ENCODE data around the gene FUS.

FUS gene

DNA sequence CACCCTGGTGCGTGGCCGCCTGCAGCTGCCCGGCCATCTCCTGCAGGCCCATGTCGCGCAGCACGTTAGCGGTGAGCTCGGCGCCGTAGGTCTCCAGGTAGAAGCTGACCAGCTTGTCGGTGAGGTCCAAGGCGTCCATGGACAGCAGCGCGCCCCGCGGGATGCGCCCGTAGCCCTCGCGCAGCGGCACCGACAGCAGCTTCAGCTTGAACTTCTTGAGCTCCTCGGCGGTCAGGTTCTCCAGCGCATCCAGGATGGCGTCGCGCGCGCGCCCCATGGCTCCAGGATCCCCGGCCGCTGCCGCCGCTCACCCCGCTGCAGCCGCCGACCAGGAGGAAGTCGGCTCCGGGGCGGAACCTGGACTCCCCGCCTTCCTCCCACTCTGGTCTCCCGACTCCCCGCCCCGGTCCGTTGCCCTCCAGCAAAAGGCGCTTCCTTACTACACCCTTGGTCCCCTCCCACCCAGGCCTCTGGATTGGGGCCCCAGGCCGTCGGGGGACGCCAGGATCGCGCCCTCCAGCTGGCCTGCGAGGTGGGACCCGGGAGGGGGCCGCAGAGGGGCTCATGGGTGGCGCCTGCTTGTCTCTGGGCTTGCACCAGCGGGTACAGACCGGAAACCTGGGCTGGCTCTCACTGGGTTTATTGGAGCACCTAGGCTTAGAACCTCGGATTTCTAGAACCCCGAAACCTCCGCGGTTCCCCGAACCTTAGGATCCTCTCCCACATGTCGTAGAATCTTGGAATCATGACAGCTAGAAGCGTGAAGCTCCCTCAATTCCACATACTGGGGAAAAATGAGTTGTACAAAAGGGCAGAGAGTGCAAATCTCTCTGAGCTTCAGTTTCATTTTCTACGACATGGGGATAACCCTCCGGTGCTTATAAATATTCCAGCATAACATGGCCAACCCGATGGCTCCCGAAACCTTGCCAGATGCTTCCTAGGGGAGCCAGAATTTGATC lies 22.8 kb downstream of the FUS start, which contains the start of gene PYCARD:
PYCARD (minus strand) TSS at position 347 of the 962 bp plus-strand sequence; CDS start at position 277, 70 bp downstream.
- no peak for DNase-seq (ENCODE audit: low read depth in 2 of 2)

DNA sequence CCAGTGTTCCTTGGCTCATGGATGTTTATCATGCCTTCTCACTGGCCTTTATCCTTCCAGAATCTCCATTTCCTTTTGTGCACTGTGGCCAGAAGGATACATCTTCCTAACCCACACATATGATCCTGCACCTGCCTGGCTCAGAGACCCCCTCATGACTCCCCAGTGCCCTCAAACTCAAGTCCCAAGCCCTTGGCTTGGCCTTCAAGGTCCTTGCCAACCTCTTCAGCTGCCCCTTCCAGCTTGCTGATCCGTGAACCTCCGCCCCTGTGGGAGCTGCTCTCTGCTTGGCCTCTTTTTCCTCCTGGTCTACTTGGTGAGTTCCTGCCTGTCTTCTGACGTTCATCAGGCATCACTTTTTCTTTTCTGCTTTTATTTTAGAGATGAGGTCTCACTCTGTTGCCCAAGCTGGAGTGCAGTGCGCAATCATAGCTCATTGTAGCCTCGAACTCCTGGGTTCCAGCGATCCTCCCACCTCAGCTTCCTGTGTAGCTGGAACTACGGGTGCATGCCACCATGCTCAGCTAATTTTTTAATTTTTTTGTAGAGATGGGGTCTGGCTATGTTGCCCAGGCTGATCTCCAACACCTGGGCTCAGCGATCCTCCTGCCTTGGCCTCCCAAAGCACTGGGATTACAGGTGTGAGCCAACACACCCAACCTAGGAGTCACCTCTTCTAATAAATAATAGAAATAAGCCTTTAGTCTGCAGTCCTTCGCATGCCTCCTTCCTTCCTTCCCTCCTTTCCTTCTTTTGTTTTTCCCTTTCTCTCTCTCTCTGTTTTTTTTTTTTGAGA lies 25.1 kb downstream of the FUS start:
- no peak for DNase-seq (ENCODE audit: low read depth in 2 of 2)

- no peak for DNase-seq (ENCODE audit: low read depth in 2 of 2)
Observed at GRCh38 chr16:31206776-31207175, 26.8 kb downstream of the FUS start.

GRCh38 chr16:31213342-31213741 lies 33.4 kb downstream of the FUS start:
- DNase-seq (ENCODE audit: low read depth in 2 of 2) = no peak

- no peak for DNase-seq (ENCODE audit: low read depth in 2 of 2)
Observed at GRCh38 chr16:31213877-31214707, 34.2 kb downstream of the FUS start, which contains the start of gene TRIM72. Gene TRIM72, plus strand, starts transcription at chr16:31214119. Its CDS starts 620 bp downstream, at chr16:31214739.

DNA sequence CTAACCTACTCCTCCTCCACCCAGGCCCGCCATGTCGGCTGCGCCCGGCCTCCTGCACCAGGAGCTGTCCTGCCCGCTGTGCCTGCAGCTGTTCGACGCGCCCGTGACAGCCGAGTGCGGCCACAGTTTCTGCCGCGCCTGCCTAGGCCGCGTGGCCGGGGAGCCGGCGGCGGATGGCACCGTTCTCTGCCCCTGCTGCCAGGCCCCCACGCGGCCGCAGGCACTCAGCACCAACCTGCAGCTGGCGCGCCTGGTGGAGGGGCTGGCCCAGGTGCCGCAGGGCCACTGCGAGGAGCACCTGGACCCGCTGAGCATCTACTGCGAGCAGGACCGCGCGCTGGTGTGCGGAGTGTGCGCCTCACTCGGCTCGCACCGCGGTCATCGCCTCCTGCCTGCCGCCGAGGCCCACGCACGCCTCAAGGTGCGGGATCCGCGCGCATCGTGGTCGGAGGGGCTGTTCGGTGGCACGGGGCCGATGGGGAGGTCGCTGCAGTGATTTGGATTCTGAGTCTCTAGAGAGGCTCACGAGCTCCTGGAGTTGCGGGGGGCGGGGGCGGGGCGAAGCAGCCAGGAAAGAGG lies 34.9 kb downstream of the FUS start:
- DNase-seq (ENCODE audit: low read depth in 2 of 2) = no peak

- no peak for DNase-seq (ENCODE audit: low read depth in 2 of 2)
Observed at GRCh38 chr16:31215287-31216162, 35.6 kb downstream of the FUS start.

DNA sequence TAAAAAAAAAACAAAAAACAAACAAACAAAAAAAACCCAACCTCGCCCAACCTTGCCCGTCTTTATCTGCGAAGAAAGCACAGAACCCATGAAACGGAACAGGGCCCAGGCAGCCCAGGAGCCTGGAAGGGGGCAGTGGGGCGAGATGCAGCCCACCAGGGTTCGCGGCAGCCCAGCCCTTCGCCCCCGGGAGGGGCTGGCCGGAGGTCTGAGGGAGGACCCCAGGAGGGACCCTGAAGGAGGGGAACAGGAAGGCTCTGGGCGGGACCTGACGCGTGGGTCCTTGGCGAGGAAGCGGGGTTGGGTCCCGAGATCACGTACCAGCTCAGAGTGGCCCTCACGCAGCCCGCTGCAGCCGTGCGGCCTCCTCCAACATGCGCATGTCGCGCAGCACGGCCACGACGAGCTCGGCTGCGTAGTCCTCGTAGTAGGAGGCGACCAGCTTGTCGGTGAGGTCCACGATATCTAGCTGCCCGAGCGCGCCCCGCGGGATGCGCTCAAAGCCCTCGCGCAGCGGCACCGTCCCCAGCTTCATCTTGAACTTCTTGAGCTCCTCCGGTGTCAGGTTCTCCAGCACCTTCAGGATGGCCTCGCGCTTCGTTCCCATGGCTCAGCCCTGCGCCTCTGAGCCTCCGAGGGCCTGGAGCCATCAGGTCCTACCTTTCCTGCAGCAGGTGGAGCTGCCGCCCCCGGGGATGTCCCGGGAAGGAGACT lies 36.6 kb downstream of the FUS start, which contains the start of gene PYDC1:
PYDC1 (minus strand) TSS at position 714 of the 714 bp plus-strand sequence; CDS start at position 607, 107 bp downstream.
- no peak for DNase-seq (ENCODE audit: low read depth in 2 of 2)

DNA sequence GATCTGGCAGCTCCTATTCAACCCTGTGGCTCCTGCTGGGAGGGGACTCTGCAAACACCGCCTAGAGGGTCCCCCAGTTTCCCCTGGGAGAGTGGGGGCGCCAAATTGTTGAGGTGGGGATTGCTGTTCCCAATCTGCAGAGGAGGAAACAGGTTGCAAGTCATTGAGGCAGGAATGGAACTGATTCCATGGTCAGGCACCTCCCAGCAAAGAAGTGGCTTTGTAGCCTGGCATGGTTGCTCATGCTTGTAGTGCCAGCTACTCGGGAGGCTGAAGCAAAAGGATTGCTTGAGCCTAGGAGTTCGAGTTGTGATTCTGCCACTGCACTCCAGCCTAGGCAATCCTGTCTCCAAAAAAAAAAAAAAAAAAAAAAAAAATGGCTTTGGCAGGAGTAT lies 37.2 kb downstream of the FUS start:
- DNase-seq (ENCODE audit: low read depth in 2 of 2) = no peak

GRCh38 chr16:31219154-31219741 lies 39.3 kb downstream of the FUS start:
- no peak for DNase-seq (ENCODE audit: low read depth in 2 of 2)

DNA sequence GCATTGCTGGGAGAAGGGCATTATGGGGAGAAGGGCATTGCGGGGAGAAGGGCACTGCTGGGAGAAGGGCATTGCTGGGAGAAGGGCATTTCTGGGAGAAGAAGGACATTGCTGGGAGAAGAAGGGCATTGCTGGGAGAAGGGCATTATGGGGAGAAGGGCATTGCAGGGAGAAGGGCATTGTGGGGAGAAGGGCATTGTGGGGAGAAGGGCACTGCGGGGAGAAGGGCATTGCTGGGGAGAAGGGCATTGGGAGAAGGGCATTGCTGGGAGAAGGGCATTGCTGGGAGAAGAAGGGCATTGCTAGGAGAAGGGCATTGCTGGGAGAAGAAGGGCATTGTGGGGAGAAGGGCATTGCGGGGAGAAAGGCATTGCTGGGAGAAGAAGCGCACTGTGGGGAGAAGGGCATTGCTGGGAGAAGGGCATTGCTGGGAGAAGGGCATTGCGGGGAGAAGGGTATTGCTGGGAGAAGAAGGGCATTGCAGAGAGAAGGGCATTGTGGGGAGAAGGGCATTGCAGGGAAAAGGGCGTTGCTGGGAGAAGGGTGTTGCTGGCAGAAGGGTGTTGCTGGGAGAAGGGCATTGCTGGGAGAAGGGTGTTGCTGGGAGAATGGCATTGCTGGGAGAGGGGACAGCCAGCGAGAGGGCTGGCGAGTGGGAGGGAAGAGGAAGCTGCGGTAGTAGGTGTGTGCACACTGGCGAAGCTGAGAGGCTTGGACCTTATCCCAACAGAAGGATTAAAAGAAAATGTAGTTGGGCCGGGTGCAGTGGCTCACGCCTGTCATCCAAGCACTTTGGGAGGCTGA lies 41.6 kb downstream of the FUS start:
- DNase-seq (ENCODE audit: low read depth in 2 of 2) = no peak

GRCh38 chr16:31223044-31223443 lies 43.1 kb downstream of the FUS start:
- no peak for DNase-seq (ENCODE audit: low read depth in 2 of 2)

DNA sequence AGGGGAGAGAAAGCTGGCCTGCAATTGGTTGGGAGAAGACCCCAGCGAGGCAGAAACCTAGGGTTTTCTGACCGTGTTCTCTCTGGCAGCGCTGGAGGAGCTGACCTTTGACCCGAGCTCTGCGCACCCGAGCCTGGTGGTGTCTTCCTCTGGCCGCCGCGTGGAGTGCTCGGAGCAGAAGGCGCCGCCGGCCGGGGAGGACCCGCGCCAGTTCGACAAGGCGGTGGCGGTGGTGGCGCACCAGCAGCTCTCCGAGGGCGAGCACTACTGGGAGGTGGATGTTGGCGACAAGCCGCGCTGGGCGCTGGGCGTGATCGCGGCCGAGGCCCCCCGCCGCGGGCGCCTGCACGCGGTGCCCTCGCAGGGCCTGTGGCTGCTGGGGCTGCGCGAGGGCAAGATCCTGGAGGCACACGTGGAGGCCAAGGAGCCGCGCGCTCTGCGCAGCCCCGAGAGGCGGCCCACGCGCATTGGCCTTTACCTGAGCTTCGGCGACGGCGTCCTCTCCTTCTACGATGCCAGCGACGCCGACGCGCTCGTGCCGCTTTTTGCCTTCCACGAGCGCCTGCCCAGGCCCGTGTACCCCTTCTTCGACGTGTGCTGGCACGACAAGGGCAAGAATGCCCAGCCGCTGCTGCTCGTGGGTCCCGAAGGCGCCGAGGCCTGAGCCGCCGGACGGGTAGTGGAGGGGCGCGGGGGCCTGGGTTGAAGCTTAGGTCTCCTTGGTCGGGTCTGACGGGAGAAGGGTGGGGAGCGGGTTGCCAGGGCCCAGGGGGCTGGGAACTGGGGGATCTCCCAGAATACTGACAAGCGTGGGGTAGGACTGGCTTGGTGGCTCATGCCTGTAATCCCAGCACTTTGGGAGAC lies 44.4 kb downstream of the FUS start:
- no peak for DNase-seq (ENCODE audit: low read depth in 2 of 2)

DNA sequence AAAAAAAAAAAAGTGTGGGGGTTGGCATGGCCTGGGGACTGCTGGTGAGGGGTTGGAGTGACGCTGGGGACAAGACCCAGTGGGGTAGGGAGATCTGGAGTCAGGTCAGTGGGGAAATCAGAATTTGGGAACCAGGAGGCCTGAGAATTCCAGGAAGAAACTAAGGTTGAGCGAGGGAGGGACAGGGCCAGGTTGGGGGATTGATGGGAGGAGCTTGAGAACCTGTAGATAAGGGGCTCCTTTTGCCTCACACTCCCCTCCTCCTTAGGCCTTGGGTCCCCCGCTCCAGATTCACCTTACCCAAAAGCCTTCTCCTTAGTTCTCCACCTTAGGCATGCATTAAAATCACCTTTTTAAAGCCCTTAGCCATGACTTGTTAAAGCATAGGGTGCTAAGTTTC lies 45.3 kb downstream of the FUS start:
- no peak for DNase-seq (ENCODE audit: low read depth in 2 of 2)

DNA sequence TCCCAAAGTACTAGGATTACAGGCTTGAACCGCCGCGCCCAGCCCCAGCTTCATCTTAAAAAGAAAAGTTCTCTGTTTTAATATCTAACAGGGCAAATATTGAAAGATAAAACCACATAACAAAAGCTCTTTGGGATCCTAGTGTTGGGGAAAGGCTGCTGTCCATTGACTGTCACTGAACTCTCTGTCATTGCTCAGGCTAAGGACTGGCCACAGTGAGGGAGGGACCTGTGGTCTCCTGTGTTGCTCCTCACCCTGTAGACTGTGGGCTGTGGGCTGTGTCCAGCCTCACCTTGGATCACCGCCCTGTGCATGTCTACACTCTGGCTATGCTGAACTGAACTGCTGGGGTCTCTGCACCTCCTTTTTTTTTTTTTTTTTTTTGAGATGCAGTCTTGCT lies 48.3 kb downstream of the FUS start:
- no peak for DNase-seq (ENCODE audit: low read depth in 2 of 2)

GRCh38 chr16:31229501-31229900 lies 49.6 kb downstream of the FUS start:
- no peak for DNase-seq (ENCODE audit: low read depth in 2 of 2)

DNA sequence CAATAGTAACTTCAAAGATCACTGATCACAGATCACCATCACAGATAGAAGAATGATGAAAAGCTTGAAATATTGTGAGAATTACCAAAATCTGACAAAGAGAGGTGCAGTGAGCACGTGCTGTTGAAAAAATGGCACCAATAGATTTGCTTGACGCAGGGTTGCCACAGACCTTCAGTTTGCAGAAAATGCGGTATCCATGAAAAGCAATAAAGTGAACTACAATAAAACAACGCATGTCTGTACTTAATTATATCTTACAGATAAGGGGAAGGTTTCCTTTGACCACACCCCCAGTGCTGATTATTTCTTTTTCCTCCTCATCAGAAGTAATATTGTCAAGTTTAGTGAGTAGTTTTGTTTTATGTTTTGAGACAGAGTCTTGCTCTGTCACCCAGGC lies 58.1 kb downstream of the FUS start:
- DNase-seq (ENCODE audit: low read depth in 2 of 2) = no peak

Data from stimulated activated CD8-positive, alpha-beta memory T cell treated with anti-CD3 and anti-CD28 coated beads, Interleukin-7, amount 100 ng/mL, for 1 hour (primary cell).